VCaP (cell line): Measurements from ENCODE around the gene DUOXA1.

Experiments
- H3K27ac ChIP-seq: fragments of 450-650 bp; 2 replicates; pipeline ENCODE4 v1.5.1; 2017
- TF ChIP-seq, protein P1 (sequence below): fragments of 450-650 bp; conservative IDR thresholded peaks from 2 replicates; pipeline ENCODE4 v1.5.1; 2017; ENCODE audit warnings: mild to moderate bottlenecking, moderate library complexity

Gene DUOXA1

GRCh38 chr15:45128971-45129639 is 574 bp downstream of the DUOXA1 start:
- TF ChIP-seq, protein P1, sequence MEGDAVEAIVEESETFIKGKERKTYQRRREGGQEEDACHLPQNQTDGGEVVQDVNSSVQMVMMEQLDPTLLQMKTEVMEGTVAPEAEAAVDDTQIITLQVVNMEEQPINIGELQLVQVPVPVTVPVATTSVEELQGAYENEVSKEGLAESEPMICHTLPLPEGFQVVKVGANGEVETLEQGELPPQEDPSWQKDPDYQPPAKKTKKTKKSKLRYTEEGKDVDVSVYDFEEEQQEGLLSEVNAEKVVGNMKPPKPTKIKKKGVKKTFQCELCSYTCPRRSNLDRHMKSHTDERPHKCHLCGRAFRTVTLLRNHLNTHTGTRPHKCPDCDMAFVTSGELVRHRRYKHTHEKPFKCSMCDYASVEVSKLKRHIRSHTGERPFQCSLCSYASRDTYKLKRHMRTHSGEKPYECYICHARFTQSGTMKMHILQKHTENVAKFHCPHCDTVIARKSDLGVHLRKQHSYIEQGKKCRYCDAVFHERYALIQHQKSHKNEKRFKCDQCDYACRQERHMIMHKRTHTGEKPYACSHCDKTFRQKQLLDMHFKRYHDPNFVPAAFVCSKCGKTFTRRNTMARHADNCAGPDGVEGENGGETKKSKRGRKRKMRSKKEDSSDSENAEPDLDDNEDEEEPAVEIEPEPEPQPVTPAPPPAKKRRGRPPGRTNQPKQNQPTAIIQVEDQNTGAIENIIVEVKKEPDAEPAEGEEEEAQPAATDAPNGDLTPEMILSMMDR: no peak
- H3K27ac ChIP-seq: no peak overlapping the region

DNA sequence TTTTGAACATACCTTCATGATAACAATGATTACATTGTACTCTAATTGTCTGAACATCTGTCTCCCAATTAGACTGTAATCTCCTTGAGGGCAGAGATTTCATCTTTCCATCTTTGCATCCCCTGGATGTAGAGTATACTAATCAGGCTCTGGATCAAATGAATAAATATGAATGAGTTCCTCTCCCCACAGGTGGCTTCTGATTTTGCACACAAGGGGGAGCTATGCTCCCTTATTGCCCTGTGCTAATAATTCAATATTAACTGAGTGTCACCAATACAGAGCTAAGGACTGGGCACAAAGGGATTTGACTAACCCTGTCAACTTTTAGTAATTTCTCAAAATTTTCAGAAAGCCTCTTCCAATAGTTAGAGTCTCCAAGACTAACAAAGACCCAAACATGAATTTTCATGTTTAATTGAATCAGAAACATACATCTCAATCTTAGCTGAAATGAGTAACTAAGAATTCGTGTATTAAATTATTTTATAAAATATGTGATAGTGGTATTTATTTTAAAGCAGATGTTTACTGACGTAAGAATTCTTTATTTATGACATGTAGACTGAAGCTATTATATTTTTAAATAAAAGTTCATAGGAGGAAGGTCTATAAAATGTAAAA is 3.0 kb downstream of the DUOXA1 start:
- TF ChIP-seq, protein P1: peak; percentile 86
- H3K27ac ChIP-seq: no peak overlapping the region

GRCh38 chr15:45123397-45123796 is 6.3 kb downstream of the DUOXA1 start:
- no peak overlapping the region for H3K27ac ChIP-seq
- TF ChIP-seq, protein P1: no peak

DNA sequence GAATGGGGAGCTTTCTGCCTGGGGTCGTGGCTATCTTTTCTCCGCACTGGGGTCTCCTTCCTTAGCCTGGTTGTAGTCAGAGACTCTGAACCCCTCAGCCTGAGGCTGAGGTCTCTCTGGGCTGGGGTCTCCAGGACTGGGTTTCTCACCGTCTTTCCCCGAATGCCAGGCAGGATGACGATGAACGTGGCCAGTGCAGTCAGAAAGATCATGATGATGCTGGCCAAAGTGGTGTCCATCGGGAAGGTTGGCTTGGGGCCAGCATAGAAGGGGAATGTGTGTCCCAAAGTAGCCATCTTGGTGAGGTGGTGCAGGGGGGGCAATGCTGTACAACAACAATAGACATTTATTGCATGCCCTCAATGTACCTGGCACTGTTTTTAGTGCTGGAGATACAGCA is 7.0 kb downstream of the DUOXA1 start:
- H3K27ac ChIP-seq: no peak overlapping the region
- TF ChIP-seq, protein P1: no peak

DNA sequence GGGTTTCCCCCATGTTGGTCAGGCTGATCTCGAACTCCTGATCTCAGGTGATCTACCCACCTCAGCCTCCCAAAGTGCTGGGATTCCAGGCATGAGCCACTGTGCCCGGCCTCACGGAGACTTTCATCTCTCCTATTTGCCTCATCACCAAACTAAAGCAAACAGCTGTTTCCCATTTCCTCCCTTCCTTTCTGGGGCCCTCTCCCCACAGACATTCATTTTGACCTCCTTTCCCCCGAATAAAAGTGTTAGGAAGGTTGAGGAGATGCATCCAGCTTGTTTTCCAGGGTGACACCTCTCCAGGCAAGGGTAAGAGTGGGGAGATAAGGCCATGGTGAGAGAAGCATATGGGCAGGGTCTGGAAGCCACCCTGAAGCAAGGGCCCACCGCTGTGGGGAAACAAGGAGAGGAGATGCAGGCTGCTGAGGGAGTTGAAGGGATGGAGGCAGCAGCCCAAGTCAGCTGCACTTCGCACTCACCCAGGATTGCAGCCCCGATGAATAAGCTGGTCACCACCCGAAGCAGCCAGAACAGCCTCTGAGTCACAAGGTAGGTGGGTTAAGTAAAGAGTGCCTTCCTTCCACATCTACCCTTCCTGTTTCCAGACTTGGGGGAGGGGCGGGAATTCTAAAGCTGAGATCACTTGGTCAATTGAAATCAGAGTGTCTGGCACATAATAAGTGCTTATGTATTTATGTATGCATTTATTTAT is 7.8 kb downstream of the DUOXA1 start:
- no peak overlapping the region for H3K27ac ChIP-seq
- TF ChIP-seq, protein P1: no peak

DNA sequence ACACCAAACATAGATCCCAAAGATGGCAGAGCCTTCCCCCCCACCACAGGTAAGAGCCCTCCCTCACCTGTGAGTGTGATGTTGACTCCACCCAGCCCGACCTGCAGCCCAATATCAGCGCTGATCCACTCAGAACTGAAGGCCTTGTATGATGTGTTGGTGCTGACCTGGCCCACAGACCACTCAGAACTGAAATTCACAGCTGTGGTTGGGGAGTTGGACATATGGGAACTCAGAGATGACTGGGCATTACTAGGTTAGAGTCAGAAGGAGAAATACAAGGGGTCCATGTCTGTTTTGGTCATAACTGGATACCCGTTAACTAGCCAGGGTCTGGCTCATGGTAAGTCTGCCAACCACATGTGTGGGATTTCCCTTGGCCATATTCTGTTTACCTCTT is 8.7 kb downstream of the DUOXA1 start:
- H3K27ac ChIP-seq: no peak overlapping the region
- TF ChIP-seq, protein P1: no peak

GRCh38 chr15:45120081-45120972 is 9.4 kb downstream of the DUOXA1 start:
- H3K27ac ChIP-seq: no peak overlapping the region
- TF ChIP-seq, protein P1: no peak
